GM12875 (cell line): ENCODE results near the gene ARID1A.
"Not testable (repeated sequence)": the region's sequence is repeated elsewhere in the genome, so short reads cannot be mapped to it uniquely, and the experiment has no call there.

ENCODE experiments used
- H3K4me3 ChIP-seq: one replicate; pipeline ENCODE4 v1.5.1; 2011; ENCODE audit warnings: low read depth, low read length, control low read depth
- TF ChIP-seq, protein P1 (sequence below): IDR thresholded peaks from 2 replicates; pipeline ENCODE4 v1.5.1; 2011; ENCODE audit warnings: low read depth, mild to moderate bottlenecking, control low read depth, inconsistent platforms, low read length, moderate library complexity, borderline replicate concordance; ENCODE audit not compliant: insufficient read depth

Gene ARID1A

DNA sequence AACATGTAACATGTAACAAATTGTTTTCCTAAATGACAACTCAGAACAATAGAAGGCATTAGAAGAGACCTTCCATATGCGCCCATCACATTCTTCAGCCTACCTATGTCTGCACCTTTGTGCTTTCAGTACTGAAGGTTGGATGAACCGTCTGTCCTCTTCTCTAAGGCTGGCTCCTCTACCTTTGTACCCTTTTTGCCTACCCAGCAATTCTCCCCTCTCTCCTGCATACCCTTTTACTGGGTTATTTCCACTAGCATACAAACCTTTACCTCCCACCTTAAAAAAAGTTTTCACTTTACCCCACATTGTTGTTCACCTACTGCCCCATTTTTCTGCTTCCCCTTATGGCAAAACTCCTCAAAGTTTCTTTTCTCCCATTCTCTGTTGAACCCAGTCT, 97.1 kb downstream of the ARID1A start:
- TF ChIP-seq, protein P1, sequence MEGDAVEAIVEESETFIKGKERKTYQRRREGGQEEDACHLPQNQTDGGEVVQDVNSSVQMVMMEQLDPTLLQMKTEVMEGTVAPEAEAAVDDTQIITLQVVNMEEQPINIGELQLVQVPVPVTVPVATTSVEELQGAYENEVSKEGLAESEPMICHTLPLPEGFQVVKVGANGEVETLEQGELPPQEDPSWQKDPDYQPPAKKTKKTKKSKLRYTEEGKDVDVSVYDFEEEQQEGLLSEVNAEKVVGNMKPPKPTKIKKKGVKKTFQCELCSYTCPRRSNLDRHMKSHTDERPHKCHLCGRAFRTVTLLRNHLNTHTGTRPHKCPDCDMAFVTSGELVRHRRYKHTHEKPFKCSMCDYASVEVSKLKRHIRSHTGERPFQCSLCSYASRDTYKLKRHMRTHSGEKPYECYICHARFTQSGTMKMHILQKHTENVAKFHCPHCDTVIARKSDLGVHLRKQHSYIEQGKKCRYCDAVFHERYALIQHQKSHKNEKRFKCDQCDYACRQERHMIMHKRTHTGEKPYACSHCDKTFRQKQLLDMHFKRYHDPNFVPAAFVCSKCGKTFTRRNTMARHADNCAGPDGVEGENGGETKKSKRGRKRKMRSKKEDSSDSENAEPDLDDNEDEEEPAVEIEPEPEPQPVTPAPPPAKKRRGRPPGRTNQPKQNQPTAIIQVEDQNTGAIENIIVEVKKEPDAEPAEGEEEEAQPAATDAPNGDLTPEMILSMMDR = no peak
- H3K4me3 ChIP-seq = no peak overlapping the region

DNA sequence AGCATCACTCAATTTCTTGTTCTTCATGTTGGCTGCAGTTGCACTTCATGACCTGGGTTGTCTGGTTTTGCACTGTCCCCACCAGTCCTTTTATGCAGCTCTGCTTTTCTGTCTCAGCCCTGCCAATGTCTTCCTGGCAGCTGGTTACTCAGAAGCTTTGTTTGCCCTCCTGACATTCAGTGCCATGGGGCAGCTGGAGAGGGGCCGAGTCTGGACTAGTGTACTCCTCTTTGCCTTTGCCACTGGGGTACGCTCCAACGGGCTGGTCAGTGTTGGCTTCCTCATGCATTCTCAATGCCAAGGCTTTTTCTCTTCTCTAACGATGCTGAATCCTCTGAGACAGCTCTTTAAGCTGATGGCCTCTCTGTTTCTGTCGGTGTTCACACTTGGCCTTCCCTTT, 98.6 kb downstream of the ARID1A start:
- H3K4me3 ChIP-seq = no peak overlapping the region
- TF ChIP-seq, protein P1 = no peak

DNA sequence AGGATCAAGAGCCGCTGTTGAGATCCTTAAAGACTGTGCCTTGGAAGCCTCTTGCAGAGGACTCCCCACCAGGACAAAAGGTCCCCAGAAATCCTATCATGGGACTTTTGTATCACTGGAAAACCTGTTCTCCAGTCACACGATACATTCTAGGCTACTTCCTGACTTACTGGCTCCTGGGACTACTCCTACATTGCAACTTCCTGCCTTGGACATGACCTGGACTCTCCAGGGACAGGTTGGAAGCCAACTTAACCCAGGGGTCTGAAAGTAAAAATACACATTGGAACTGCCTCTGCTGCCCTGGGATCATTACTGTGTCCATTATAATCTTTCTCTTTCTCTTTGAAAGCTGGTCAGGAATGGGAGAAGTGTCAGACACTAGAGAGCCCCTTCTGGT, 101.8 kb downstream of the ARID1A start:
- TF ChIP-seq, protein P1 = no peak
- no peak overlapping the region for H3K4me3 ChIP-seq

DNA sequence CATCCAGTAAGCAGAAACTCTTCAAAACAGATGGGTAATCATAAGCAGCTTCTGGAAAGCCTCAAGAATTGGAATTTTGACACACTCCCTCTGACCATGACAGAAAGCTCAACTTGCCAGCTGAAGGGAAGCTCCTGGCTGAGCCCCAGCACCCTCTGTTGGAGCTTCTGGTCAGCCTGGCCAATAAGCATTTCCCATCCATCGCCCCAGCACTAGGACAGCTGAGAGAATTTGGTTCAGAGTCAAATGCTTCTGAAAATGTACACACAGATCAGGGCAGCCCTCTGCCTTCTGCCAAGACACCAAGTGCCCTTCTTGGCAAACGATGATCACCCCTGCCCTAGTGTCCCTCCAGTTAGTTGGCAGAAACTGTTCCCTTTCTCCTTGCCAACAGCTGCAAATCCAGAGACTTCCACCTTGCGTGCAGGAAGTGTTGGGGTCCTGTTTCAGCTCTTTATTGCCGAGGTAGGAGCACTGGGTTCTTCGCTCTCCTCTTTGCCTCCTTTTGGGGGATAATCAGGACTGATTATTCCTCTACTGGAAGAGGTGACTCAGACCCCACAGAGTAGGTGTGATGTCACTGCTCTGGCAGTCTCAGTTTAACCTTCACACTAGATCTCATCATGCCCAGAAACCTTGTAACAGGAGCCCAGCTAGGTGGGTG, 103.8 kb downstream of the ARID1A start:
- no peak overlapping the region for H3K4me3 ChIP-seq
- TF ChIP-seq, protein P1 = no peak

DNA sequence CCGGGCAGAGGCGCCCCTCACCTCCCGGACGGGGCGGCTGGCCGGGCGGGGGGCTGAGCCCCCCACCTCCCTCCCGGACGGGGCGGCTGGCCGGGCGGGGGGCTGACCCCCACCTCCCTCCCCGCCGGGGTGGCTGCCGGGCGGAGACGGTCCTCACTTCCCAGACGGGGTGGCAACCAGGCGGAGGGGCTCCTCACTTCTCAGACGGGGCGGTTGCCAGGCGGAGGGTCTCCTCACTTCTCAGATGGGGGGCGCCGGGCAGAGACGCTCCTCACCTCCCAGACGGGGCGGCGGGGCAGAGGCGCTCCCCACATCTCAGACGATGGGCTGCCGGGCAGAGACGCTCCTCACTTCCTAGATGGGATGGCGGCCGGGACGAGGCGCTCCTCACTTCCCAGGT, 108.1 kb downstream of the ARID1A start:
- H3K4me3 ChIP-seq = not testable (repeated sequence)

DNA sequence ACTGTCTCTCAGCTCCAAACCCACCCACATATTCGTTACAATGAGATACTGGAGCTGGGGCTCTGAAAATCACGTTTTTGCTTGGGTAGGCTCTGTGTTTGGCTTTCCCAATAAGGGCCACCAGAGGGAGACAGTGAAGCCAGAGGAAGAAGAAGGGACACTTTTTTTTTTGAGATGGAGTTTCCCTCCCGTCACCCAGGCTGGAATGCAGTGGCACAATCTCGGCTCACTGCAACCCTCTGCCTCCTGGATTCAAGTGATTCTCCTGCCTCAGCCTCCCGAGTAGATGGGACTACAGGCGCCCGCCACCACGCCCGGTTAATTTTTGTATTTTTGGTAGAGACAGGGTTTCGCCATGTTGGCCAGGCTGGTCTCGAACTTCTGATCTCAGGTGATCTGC, 114.3 kb downstream of the ARID1A start:
- not testable (repeated sequence) for H3K4me3 ChIP-seq
- TF ChIP-seq, protein P1 = peak; percentile 69

DNA sequence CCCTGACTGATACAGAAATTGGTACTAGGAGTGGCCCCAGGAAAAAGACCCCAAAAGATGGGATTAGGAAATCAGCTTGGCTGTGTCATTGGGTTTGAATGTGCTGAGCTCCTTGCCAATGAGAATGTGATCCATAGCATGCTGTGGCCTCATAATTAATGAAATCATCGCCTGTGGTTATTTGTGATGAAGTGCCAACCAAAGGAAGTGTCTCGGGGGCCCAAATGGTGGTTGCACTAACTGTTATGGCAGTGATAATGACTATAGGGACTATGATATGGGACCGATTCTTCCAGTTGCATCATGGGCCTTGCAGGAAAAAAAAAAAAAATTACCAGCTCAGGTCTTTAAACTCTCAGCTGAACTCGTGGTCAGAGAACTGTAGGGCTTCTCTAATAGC, 115.2 kb downstream of the ARID1A start:
- no peak overlapping the region for H3K4me3 ChIP-seq

More for the DNA sequence above, 115.2 kb downstream of the ARID1A start:
- TF ChIP-seq, protein P1 = no peak
